Activated T-cell treated with anti-CD3 and anti-CD28 coated beads, Interleukin-2, amount 50 U/mL, for 72 hours (primary cell): ENCODE data around the gene TM2D1. TPM values are rescaled to one million over a fixed set of nuclear protein-coding genes. Genes with fewer than 3 reads are reported as not detected.

Source experiments
- ATAC-seq, 2 donors: fragments of 150-1000 bp; cut with Tn5 transposase; replicated peaks in 1 of 2; 2 replicates each; pipeline ENCODE4 v1.10.0; 2021; ENCODE audit warnings: moderate library complexity in 2 of 2, mild to moderate bottlenecking in 1 of 2
- DNase-seq, 2 donors: peaks; one replicate each; pipeline ENCODE4 v3.0.0; 2021 to 2022; ENCODE audit warnings: mixed read lengths in 1 of 2
- H3K27ac Mint-ChIP-seq: one replicate; pipeline ENCODE4 v1.8.0; 2022; ENCODE audit warnings: mild to moderate bottlenecking, moderate library complexity, mixed read lengths
- H3K27me3 Mint-ChIP-seq: one replicate; pipeline ENCODE4 v1.8.0; 2022; ENCODE audit warnings: low read depth, mixed read lengths
- H3K36me3 Mint-ChIP-seq, 2 donors: one replicate each; pipeline ENCODE4 v1.8.0; 2022; ENCODE audit warnings: mixed read lengths in 2 of 2, mild to moderate bottlenecking in 1 of 2; ENCODE audit not compliant: insufficient read depth in 2 of 2
- H3K4me1 Mint-ChIP-seq: one replicate; pipeline ENCODE4 v1.8.0; 2022; ENCODE audit warnings: low read depth, mixed read lengths
- H3K4me3 Mint-ChIP-seq, 2 donors: one replicate each; pipeline ENCODE4 v1.8.0; 2022; ENCODE audit warnings: mild to moderate bottlenecking in 2 of 2, mixed read lengths in 2 of 2, moderate library complexity in 2 of 2
- H3K9me3 Mint-ChIP-seq, 2 donors: one replicate each; pipeline ENCODE4 v1.8.0; 2022; ENCODE audit warnings: mixed read lengths in 2 of 2
- total RNA-seq, 2 donors: library from RNA; stranded (reverse); gene quantifications; one replicate each; pipeline ENCODE4 v1.2.3, GENCODE V29; 2022

TM2D1 gene
- total RNA-seq, result 10 to 100 TPM; 28.7 to 35.3 TPM

- no peaks in the 10 kb centered on the region for H3K9me3 Mint-ChIP-seq
- peak within 1 kb of the TSS; percentile 97 to 99 for H3K4me3 Mint-ChIP-seq
- ATAC-seq, result peak; percentile 93 to 94
- peaks cover 36% of the 10 kb centered on the region for H3K4me1 Mint-ChIP-seq
- peak within 1 kb of the TSS; percentile 99 for H3K27ac Mint-ChIP-seq
- no peaks in the 10 kb centered on the region for H3K27me3 Mint-ChIP-seq
- peaks cover 6 to 8% of the 10 kb centered on the region in 2 donors for H3K36me3 Mint-ChIP-seq
- DNase-seq, result peak; percentile 91
These were observed at the start of gene TM2D1 for GRCh38 chr1:61724813-61725694. TSS of gene TM2D1 (minus strand) at chr1:61725141. CDS start at chr1:61725120, 21 bp downstream.

- Mint-ChIP-seq H3K27ac (no peak overlapping the region), H3K9me3 (no peaks in the 10 kb centered on the region), H3K36me3 (peaks cover 0 to 4% of the 10 kb centered on the region in 2 donors)
These were observed 45.2 kb upstream of the TM2D1 start for GRCh38 chr1:61770131-61770530.

GRCh38 chr1:61757950-61758349, 33.0 kb upstream of the TM2D1 start:
- Mint-ChIP-seq H3K9me3 (no peaks in the 10 kb centered on the region), H3K36me3 (peaks cover 0 to 3% of the 10 kb centered on the region in 2 donors), H3K27ac (peak overlapping the region; percentile 79), H3K4me1 (peaks cover 32% of the 10 kb centered on the region), H3K27me3 (no peaks in the 10 kb centered on the region), H3K4me3 (no peak overlapping the region)
- DNase-seq (no peak), ATAC-seq (peak in 1 of 2 donors; percentile 29)

More at GRCh38 chr1:61770131-61770530, 45.2 kb upstream of the TM2D1 start:
- Mint-ChIP-seq H3K4me3 (no peak overlapping the region), H3K27me3 (no peaks in the 10 kb centered on the region), H3K4me1 (no peaks in the 10 kb centered on the region)
- ATAC-seq (no peak), DNase-seq (no peak)

- H3K27me3 Mint-ChIP-seq, result no peaks in the 10 kb centered on the region
- no peak overlapping the region for H3K4me3 Mint-ChIP-seq
- no peak overlapping the region for H3K27ac Mint-ChIP-seq
- H3K4me1 Mint-ChIP-seq, result peaks cover 32% of the 10 kb centered on the region
- peaks cover 0 to 3% of the 10 kb centered on the region in 2 donors for H3K36me3 Mint-ChIP-seq
- DNase-seq, result no peak
- H3K9me3 Mint-ChIP-seq, result no peaks in the 10 kb centered on the region
- ATAC-seq, result no peak
These were observed 31.8 kb upstream of the TM2D1 start for GRCh38 chr1:61756773-61757172.

- Mint-ChIP-seq H3K9me3 (no peaks in the 10 kb centered on the region), H3K4me1 (peaks cover 31% of the 10 kb centered on the region), H3K4me3 (no peak overlapping the region), H3K27me3 (no peaks in the 10 kb centered on the region), H3K36me3 (peaks cover 0 to 3% of the 10 kb centered on the region in 2 donors), H3K27ac (no peak overlapping the region)
- DNase-seq (no peak), ATAC-seq (peak in 1 of 2 donors; percentile 37)
These were observed 29.6 kb upstream of the TM2D1 start for GRCh38 chr1:61754545-61754944.

- ATAC-seq, result peak; percentile 55 to 79
- DNase-seq, result no peak
- Mint-ChIP-seq H3K4me1 (peaks cover 26% of the 10 kb centered on the region), H3K27me3 (no peaks in the 10 kb centered on the region), H3K4me3 (no peak overlapping the region), H3K27ac (peak overlapping the region; percentile 52), H3K9me3 (no peaks in the 10 kb centered on the region), H3K36me3 (peaks cover 0 to 3% of the 10 kb centered on the region in 2 donors)
These were observed 29.1 kb upstream of the TM2D1 start for GRCh38 chr1:61753998-61754508.

GRCh38 chr1:61752921-61753389, 28.0 kb upstream of the TM2D1 start:
- Mint-ChIP-seq H3K4me1 (peaks cover 17% of the 10 kb centered on the region), H3K9me3 (no peaks in the 10 kb centered on the region), H3K4me3 (no peak overlapping the region), H3K27ac (no peak overlapping the region), H3K36me3 (peaks cover 0 to 3% of the 10 kb centered on the region in 2 donors), H3K27me3 (no peaks in the 10 kb centered on the region)
- DNase-seq (no peak), ATAC-seq (no peak)

- Mint-ChIP-seq H3K9me3 (no peaks in the 10 kb centered on the region), H3K27me3 (no peaks in the 10 kb centered on the region), H3K4me1 (peaks cover 23% of the 10 kb centered on the region), H3K4me3 (no peak overlapping the region), H3K36me3 (peaks cover 0 to under 1% of the 10 kb centered on the region in 2 donors), H3K27ac (no peak overlapping the region)
- DNase-seq (no peak), ATAC-seq (no peak)
These were observed 24.6 kb upstream of the TM2D1 start for GRCh38 chr1:61749574-61749973.

- Mint-ChIP-seq H3K27me3 (no peaks in the 10 kb centered on the region), H3K36me3 (no peaks in the 10 kb centered on the region), H3K4me1 (peaks cover 21% of the 10 kb centered on the region), H3K4me3 (no peak overlapping the region), H3K27ac (no peak overlapping the region), H3K9me3 (no peaks in the 10 kb centered on the region)
- ATAC-seq, result no peak
- DNase-seq, result no peak
These were observed 23.6 kb upstream of the TM2D1 start for GRCh38 chr1:61748566-61748965.

- no peak for ATAC-seq
- H3K27ac Mint-ChIP-seq, result peak overlapping the region; percentile 40
- DNase-seq, result no peak
- no peaks in the 10 kb centered on the region for H3K9me3 Mint-ChIP-seq
- no peak overlapping the region for H3K4me3 Mint-ChIP-seq
- H3K36me3 Mint-ChIP-seq, result peaks cover 0 to 3% of the 10 kb centered on the region in 2 donors
- H3K27me3 Mint-ChIP-seq, result no peaks in the 10 kb centered on the region
- H3K4me1 Mint-ChIP-seq, result peaks cover 24% of the 10 kb centered on the region
These were observed 21.9 kb upstream of the TM2D1 start for GRCh38 chr1:61746813-61747212.

GRCh38 chr1:61743716-61744580, 19.0 kb upstream of the TM2D1 start:
- Mint-ChIP-seq H3K27me3 (no peaks in the 10 kb centered on the region), H3K36me3 (peaks cover 0 to 3% of the 10 kb centered on the region in 2 donors), H3K4me3 (peak overlapping the region; percentile 73 to 75), H3K27ac (peak overlapping the region; percentile 35), H3K9me3 (no peaks in the 10 kb centered on the region), H3K4me1 (peaks cover 36% of the 10 kb centered on the region)
- no peak for ATAC-seq
- DNase-seq, result no peak

GRCh38 chr1:61743431-61743705, 18.4 kb upstream of the TM2D1 start:
- Mint-ChIP-seq H3K4me3 (peak overlapping the region; percentile 73 to 75), H3K27ac (no peak overlapping the region), H3K9me3 (no peaks in the 10 kb centered on the region), H3K27me3 (no peaks in the 10 kb centered on the region), H3K36me3 (peaks cover 0 to 3% of the 10 kb centered on the region in 2 donors), H3K4me1 (peaks cover 36% of the 10 kb centered on the region)
- ATAC-seq (no peak), DNase-seq (no peak)
